NK-92 (cell line): Measurements from ENCODE around the gene ASB2.

Experiments
- DNase-seq: peaks from one replicate; lab custom pipeline; 2025; ENCODE audit not compliant: unreplicated experiment; lab: John Stamatoyannopoulos, UW

Gene ASB2

GRCh38 chr14:93976477-93977057, at the start of gene ASB2:
Gene ASB2, minus strand, starts transcription at chr14:93976570. Its CDS starts 12,031 bp downstream, at chr14:93964539.
- DNase-seq, result no peak

- DNase-seq, result no peak
Observed at GRCh38 chr14:94025720-94026119, 49.4 kb upstream of the ASB2 start.

GRCh38 chr14:94024549-94024948, 48.2 kb upstream of the ASB2 start:
- no peak for DNase-seq

GRCh38 chr14:94022532-94023411, 46.4 kb upstream of the ASB2 start:
- no peak for DNase-seq

- DNase-seq, result no peak
Observed at GRCh38 chr14:94021416-94022157, 45.2 kb upstream of the ASB2 start.

GRCh38 chr14:94021001-94021400, 44.6 kb upstream of the ASB2 start:
- DNase-seq, result no peak

- no peak for DNase-seq
Observed at GRCh38 chr14:94020267-94020666, 43.9 kb upstream of the ASB2 start.

GRCh38 chr14:94019329-94019728, 43.0 kb upstream of the ASB2 start:
- DNase-seq, result no peak

GRCh38 chr14:94018308-94018707, 41.9 kb upstream of the ASB2 start:
- no peak for DNase-seq

- no peak for DNase-seq
Observed at GRCh38 chr14:94016446-94016976, 40.1 kb upstream of the ASB2 start.

GRCh38 chr14:94015223-94015622, 38.9 kb upstream of the ASB2 start:
- DNase-seq, result no peak

GRCh38 chr14:94014382-94014781, 38.0 kb upstream of the ASB2 start:
- no peak for DNase-seq

GRCh38 chr14:94011795-94012194, 35.4 kb upstream of the ASB2 start:
- no peak for DNase-seq

GRCh38 chr14:94010625-94011024, 34.3 kb upstream of the ASB2 start:
- DNase-seq, result no peak

GRCh38 chr14:94009767-94010166, 33.4 kb upstream of the ASB2 start:
- no peak for DNase-seq

GRCh38 chr14:94008234-94008633, 31.9 kb upstream of the ASB2 start:
- DNase-seq, result no peak

- DNase-seq, result no peak
Observed at GRCh38 chr14:94005324-94006073, 29.1 kb upstream of the ASB2 start.

- DNase-seq, result no peak
Observed at GRCh38 chr14:94004015-94004414, 27.6 kb upstream of the ASB2 start.

GRCh38 chr14:94003397-94003796, 27.0 kb upstream of the ASB2 start:
- DNase-seq, result no peak

- no peak for DNase-seq
Observed at GRCh38 chr14:94001501-94002396, 25.4 kb upstream of the ASB2 start.
